Globus pallidus (tissue), 1 donor: ENCODE measurements around the gene DIAPH2.

Experiments used
- DNase-seq: peaks from one replicate; pipeline ENCODE4 v3.0.0-alpha.2; 2015; ENCODE audit warnings: low spot score

DIAPH2 gene

GRCh38 chrX:96978906-96979305 is 294.3 kb downstream of the DIAPH2 start:
- no peak for DNase-seq

- DNase-seq = no peak
These were observed 295.1 kb downstream of the DIAPH2 start for GRCh38 chrX:96979766-96980165.

GRCh38 chrX:96982161-96982560 is 297.5 kb downstream of the DIAPH2 start:
- DNase-seq = no peak

- no peak for DNase-seq
These were observed 299.9 kb downstream of the DIAPH2 start for GRCh38 chrX:96984538-96984937.

GRCh38 chrX:96985046-96985445 is 300.4 kb downstream of the DIAPH2 start:
- DNase-seq = no peak

- no peak for DNase-seq
These were observed 302.6 kb downstream of the DIAPH2 start for GRCh38 chrX:96987228-96987627.

- DNase-seq = no peak
These were observed 305.4 kb downstream of the DIAPH2 start for GRCh38 chrX:96989830-96990571.

GRCh38 chrX:96994093-96994492 is 309.5 kb downstream of the DIAPH2 start:
- DNase-seq = no peak

GRCh38 chrX:96997196-96997595 is 312.6 kb downstream of the DIAPH2 start:
- no peak for DNase-seq

GRCh38 chrX:97000682-97001368 is 316.2 kb downstream of the DIAPH2 start:
- DNase-seq = no peak

- DNase-seq = no peak
These were observed 321.5 kb downstream of the DIAPH2 start for GRCh38 chrX:97006167-97006566.

GRCh38 chrX:97009391-97009790 is 324.7 kb downstream of the DIAPH2 start:
- no peak for DNase-seq

- DNase-seq = no peak
These were observed 326.9 kb downstream of the DIAPH2 start for GRCh38 chrX:97011540-97011939.

- DNase-seq = no peak
These were observed 331.5 kb downstream of the DIAPH2 start for GRCh38 chrX:97016106-97016505.

GRCh38 chrX:97021680-97022079 is 337.0 kb downstream of the DIAPH2 start:
- no peak for DNase-seq

GRCh38 chrX:97026406-97026805 is 341.8 kb downstream of the DIAPH2 start:
- no peak for DNase-seq

- no peak for DNase-seq
These were observed 342.8 kb downstream of the DIAPH2 start for GRCh38 chrX:97027384-97027922.

GRCh38 chrX:97030463-97030862 is 345.8 kb downstream of the DIAPH2 start:
- no peak for DNase-seq

GRCh38 chrX:97030947-97031346 is 346.3 kb downstream of the DIAPH2 start:
- no peak for DNase-seq

- no peak for DNase-seq
These were observed 354.9 kb downstream of the DIAPH2 start for GRCh38 chrX:97039363-97040029.

GRCh38 chrX:97045470-97045869 is 360.8 kb downstream of the DIAPH2 start:
- no peak for DNase-seq

- DNase-seq = no peak
These were observed 362.2 kb downstream of the DIAPH2 start for GRCh38 chrX:97046867-97047266.

GRCh38 chrX:97050392-97050791 is 365.8 kb downstream of the DIAPH2 start:
- no peak for DNase-seq
